Ascending aorta (tissue), 2 donors: ENCODE data around the gene TAS2R31. TPM values are rescaled to one million over a fixed set of nuclear protein-coding genes. Genes with fewer than 3 reads are reported as not detected.

ENCODE experiments used
- DNase-seq, 2 donors: peaks; one replicate each; pipeline ENCODE4 v3.0.0-alpha.2; 2019; ENCODE audit warnings: low spot score in 2 of 2
- H3K27ac ChIP-seq, 2 donors: fragments of 200-600 bp; sonication (generic); one replicate each; pipeline ENCODE4 v1.5.1; 2016 to 2017; ENCODE audit warnings: mild to moderate bottlenecking in 1 of 2
- H3K27me3 ChIP-seq: fragments of 200-600 bp; sonication (generic); one replicate; pipeline ENCODE4 v1.5.1; 2017
- H3K36me3 ChIP-seq, 2 donors: fragments of 200-600 bp; sonication (generic); one replicate each; pipeline ENCODE4 v1.5.1; 2016
- H3K4me1 ChIP-seq, 2 donors: fragments of 200-600 bp; sonication (generic); one replicate each; pipeline ENCODE4 v1.5.1; 2016 to 2017; ENCODE audit warnings: mild to moderate bottlenecking in 1 of 2
- H3K4me3 ChIP-seq, 2 donors: fragments of 200-600 bp; sonication (generic); one replicate each; pipeline ENCODE4 v1.5.1; 2016 to 2017; ENCODE audit warnings: mild to moderate bottlenecking in 1 of 2
- H3K9me3 ChIP-seq, 2 donors: fragments of 200-600 bp; sonication (generic); one replicate each; pipeline ENCODE4 v1.5.1; 2016
- CTCF ChIP-seq, 3 experiments: fragments of 200-600 bp in 2 of 3; fragments of 450-650 bp in 1 of 3; sonication (generic) in 2 of 3; IDR thresholded peaks; one replicate each; pipeline ENCODE4 v1.5.1; 2016 to 2019; ENCODE audit warnings: antibody characterized with exemption in 3 of 3, mild to moderate bottlenecking in 1 of 3, moderate library complexity in 1 of 3
- intact Hi-C: fragments of 100-400 bp; cut with DNase I; formaldehyde crosslinking; loops from one replicate; pipeline ENCODE4 v1.15.1; 2023
- total RNA-seq: library from RNA; depleted of rRNA; stranded (reverse); fragments of >200 nt; gene quantifications from one replicate; pipeline ENCODE4 v1.1.0, GENCODE V29; 2016

The TAS2R31 gene
- not detected for total RNA-seq

GRCh38 chr12:11031307-11031706 is at the start of gene TAS2R31:
Gene TAS2R31, minus strand, starts transcription at chr12:11031407. Its CDS starts 72 bp downstream, at chr12:11031335.
- H3K4me3 ChIP-seq: no peak within 1 kb of the TSS
- H3K36me3 ChIP-seq: peaks cover 0 to 11% of the 10 kb centered on the region in 2 donors
- no peak for DNase-seq
- no peaks in the 10 kb centered on the region for H3K4me1 ChIP-seq
- intact Hi-C loops: no loop called here
- H3K27me3 ChIP-seq: no peaks in the 10 kb centered on the region
- TF ChIP-seq CTCF (IDR thresholded peaks at IDR 0.05): no peak
- no peak within 1 kb of the TSS for H3K27ac ChIP-seq
- H3K9me3 ChIP-seq: no peaks in the 10 kb centered on the region

GRCh38 chr12:11078246-11078645 is 47.0 kb upstream of the TAS2R31 start:
- H3K36me3 ChIP-seq: no peaks in the 10 kb centered on the region
- intact Hi-C loops: no loop called here
- H3K4me3 ChIP-seq: no peak overlapping the region
- no peak overlapping the region for H3K27ac ChIP-seq
- no peaks in the 10 kb centered on the region for H3K9me3 ChIP-seq
- no peak for TF ChIP-seq CTCF (IDR thresholded peaks at IDR 0.05)
- no peaks in the 10 kb centered on the region for H3K4me1 ChIP-seq
- DNase-seq: no peak
- H3K27me3 ChIP-seq: no peaks in the 10 kb centered on the region

GRCh38 chr12:11075642-11076041 is 44.4 kb upstream of the TAS2R31 start:
- no peak for TF ChIP-seq CTCF (IDR thresholded peaks at IDR 0.05)
- no peaks in the 10 kb centered on the region for H3K36me3 ChIP-seq
- no peaks in the 10 kb centered on the region for H3K4me1 ChIP-seq
- H3K27me3 ChIP-seq: no peaks in the 10 kb centered on the region
- H3K9me3 ChIP-seq: no peaks in the 10 kb centered on the region
- no peak overlapping the region for H3K27ac ChIP-seq
- H3K4me3 ChIP-seq: no peak overlapping the region
- intact Hi-C loops: no loop called here
- no peak for DNase-seq

GRCh38 chr12:11071414-11071813 is 40.2 kb upstream of the TAS2R31 start:
- H3K27ac ChIP-seq: no peak overlapping the region

GRCh38 chr12:11070999-11071398 is 39.8 kb upstream of the TAS2R31 start:
- Histone ChIP-seq H3K27ac (no peak overlapping the region), H3K9me3 (no peaks in the 10 kb centered on the region), H3K4me3 (no peak overlapping the region), H3K27me3 (no peaks in the 10 kb centered on the region), H3K4me1 (no peaks in the 10 kb centered on the region), H3K36me3 (no peaks in the 10 kb centered on the region)
- no peak for TF ChIP-seq CTCF (IDR thresholded peaks at IDR 0.05)
- DNase-seq: no peak
- intact Hi-C loops: no loop called here

More at GRCh38 chr12:11071414-11071813, 40.2 kb upstream of the TAS2R31 start:
- no peak overlapping the region for H3K4me3 ChIP-seq
- no peaks in the 10 kb centered on the region for H3K4me1 ChIP-seq
- H3K27me3 ChIP-seq: no peaks in the 10 kb centered on the region
- DNase-seq: no peak
- H3K36me3 ChIP-seq: no peaks in the 10 kb centered on the region
- no peaks in the 10 kb centered on the region for H3K9me3 ChIP-seq
- intact Hi-C loops: no loop called here
- no peak for TF ChIP-seq CTCF (IDR thresholded peaks at IDR 0.05)

- Histone ChIP-seq H3K4me1 (no peaks in the 10 kb centered on the region), H3K27ac (no peak overlapping the region), H3K27me3 (no peaks in the 10 kb centered on the region), H3K9me3 (no peaks in the 10 kb centered on the region), H3K4me3 (no peak overlapping the region), H3K36me3 (no peaks in the 10 kb centered on the region)
- intact Hi-C loops: no loop called here
- no peak for TF ChIP-seq CTCF (IDR thresholded peaks at IDR 0.05)
- no peak for DNase-seq
These were observed 38.7 kb upstream of the TAS2R31 start for GRCh38 chr12:11069854-11070365.
